ENCODE results near the gene SSH2. TPM values are rescaled to one million over a fixed set of nuclear protein-coding genes. Genes with fewer than 3 reads are reported as not detected.

Gene SSH2
- total RNA-seq, 6 donors from 2014 or later: 55.4 to 82.9 (median 67.8) TPM

DNA sequence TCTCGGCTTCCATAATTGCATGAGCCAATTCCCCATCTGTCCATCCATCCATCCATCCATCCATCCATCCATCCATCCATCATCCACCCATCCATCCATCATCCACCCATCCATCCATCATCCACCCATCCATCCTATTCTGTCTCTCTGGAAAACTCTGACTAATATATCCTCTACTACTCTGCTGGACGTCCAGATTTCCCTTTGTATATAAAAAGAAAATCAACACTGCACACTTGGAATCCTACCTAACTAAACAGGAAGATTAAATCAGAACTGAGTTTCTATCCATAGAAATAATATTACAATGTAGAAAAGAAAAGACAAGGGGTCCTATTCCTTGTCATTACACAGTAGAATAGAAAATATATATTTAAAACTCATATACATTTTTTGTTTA is 157.0 kb downstream of the SSH2 start:
- H3K27ac ChIP-seq: no peak overlapping the region
- H3K27me3 ChIP-seq: no peaks in the 10 kb centered on the region
- H3K9me3 ChIP-seq: no peaks in the 10 kb centered on the region
- no peak overlapping the region for H3K4me3 ChIP-seq
- DNase-seq (no peak), ATAC-seq (ENCODE audit: low FRiP score in 2 of 2) (no peak)
- H3K36me3 ChIP-seq: no peaks in the 10 kb centered on the region
- H3K4me1 ChIP-seq: peaks cover 0 to 3% (median under 1%) of the 10 kb centered on the region in 4 donors
- 75% methylated on average over 2 of the region's 2 CpGs for WGBS, 2 donors
- TF ChIP-seq POLR2A (IDR thresholded peaks at IDR 0.05): no peak
- TF ChIP-seq EP300 (IDR thresholded peaks at IDR 0.05): no peak

DNA sequence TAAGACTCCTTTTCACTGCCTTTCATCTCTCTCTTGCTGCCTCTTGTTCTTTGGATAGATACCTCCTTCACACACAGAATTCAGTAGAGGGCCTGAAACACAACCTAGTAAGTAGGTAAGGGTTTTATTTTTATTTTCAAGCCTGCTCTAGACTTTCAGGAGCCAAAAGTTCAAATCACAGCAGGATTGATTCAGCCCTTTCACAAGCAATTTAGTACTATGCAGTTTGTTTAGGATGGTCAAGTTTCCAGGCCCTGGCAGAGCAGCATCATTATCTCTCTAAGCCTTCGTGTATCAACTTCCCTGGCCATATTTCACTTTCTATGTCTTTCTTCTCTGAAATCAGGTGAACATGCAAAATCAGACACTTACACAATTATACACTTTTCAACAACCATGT is 158.5 kb downstream of the SSH2 start:
- no peak overlapping the region for H3K27ac ChIP-seq

DNA sequence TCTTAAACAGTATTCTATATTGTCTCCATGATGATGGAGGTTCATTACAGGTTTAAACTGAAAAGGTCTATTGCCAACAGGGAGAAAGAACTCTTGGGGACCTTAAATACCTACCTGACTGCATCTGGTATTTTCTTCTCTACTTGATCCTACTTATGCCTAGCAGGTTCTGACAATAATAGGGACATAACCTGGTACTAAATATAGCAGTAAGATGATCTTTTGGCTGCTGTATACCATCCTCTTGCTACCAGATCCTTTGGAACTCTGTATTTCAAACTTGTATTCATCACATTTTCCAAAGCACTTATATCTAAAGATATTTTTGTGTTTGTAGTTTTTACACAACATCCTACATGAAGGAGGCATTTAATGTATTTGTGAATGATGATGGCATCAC is 160.8 kb downstream of the SSH2 start:
- H3K27me3 ChIP-seq: no peaks in the 10 kb centered on the region
- H3K9me3 ChIP-seq: no peaks in the 10 kb centered on the region
- no peak for ATAC-seq (ENCODE audit: low FRiP score in 2 of 2)
- H3K4me3 ChIP-seq: no peak overlapping the region
- no peaks in the 10 kb centered on the region for H3K36me3 ChIP-seq
- TF ChIP-seq POLR2AphosphoS5 (IDR thresholded peaks at IDR 0.05) (no peak), POLR2A (IDR thresholded peaks at IDR 0.05) (no peak), EP300 (IDR thresholded peaks at IDR 0.05) (no peak)
- TF ChIP-seq, protein P1, sequence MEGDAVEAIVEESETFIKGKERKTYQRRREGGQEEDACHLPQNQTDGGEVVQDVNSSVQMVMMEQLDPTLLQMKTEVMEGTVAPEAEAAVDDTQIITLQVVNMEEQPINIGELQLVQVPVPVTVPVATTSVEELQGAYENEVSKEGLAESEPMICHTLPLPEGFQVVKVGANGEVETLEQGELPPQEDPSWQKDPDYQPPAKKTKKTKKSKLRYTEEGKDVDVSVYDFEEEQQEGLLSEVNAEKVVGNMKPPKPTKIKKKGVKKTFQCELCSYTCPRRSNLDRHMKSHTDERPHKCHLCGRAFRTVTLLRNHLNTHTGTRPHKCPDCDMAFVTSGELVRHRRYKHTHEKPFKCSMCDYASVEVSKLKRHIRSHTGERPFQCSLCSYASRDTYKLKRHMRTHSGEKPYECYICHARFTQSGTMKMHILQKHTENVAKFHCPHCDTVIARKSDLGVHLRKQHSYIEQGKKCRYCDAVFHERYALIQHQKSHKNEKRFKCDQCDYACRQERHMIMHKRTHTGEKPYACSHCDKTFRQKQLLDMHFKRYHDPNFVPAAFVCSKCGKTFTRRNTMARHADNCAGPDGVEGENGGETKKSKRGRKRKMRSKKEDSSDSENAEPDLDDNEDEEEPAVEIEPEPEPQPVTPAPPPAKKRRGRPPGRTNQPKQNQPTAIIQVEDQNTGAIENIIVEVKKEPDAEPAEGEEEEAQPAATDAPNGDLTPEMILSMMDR (IDR thresholded peaks at IDR 0.05): no peak
- no peak overlapping the region for H3K27ac ChIP-seq
- H3K4me1 ChIP-seq: no peaks in the 10 kb centered on the region
- no peak for DNase-seq

More for the DNA sequence above, 158.5 kb downstream of the SSH2 start:
- ATAC-seq (ENCODE audit: low FRiP score in 2 of 2) (no peak), DNase-seq (no peak)
- 85 to 94% methylated on average over 1 of the region's 1 CpG for WGBS, 2 donors
- no peaks in the 10 kb centered on the region for H3K4me1 ChIP-seq
- TF ChIP-seq POLR2A (IDR thresholded peaks at IDR 0.05) (no peak), EP300 (IDR thresholded peaks at IDR 0.05) (no peak), POLR2AphosphoS5 (IDR thresholded peaks at IDR 0.05) (no peak)
- TF ChIP-seq, protein P1 (IDR thresholded peaks at IDR 0.05): no peak
- no peaks in the 10 kb centered on the region for H3K27me3 ChIP-seq
- no peaks in the 10 kb centered on the region for H3K9me3 ChIP-seq
- no peaks in the 10 kb centered on the region for H3K36me3 ChIP-seq
- no peak overlapping the region for H3K4me3 ChIP-seq

DNA sequence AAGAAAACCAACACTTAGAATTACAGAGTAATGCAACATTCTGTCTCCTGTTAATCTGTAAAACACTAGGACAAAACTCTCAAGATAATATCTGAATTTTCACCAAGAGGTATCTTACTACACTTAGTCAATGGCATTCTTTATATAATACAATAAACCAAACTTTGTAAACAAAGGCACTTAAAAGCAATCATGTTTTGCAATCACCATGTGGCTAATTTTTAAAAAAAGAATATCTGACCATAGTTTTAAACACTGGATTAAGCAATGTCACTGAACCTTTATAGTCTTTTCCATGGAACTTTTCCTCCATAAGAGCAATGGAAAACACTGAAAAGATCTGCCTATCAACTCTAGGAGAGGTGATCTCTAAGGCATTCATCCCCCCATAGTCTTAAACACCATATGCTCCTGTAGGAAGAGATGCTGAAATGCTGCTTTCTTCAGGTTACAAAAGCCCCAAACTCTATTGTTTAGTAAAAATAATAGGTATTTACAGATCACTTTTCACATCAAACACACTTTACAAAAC is 163.2 kb downstream of the SSH2 start:
- Histone ChIP-seq H3K27ac (no peak overlapping the region), H3K27me3 (no peaks in the 10 kb centered on the region), H3K9me3 (no peaks in the 10 kb centered on the region), H3K4me3 (no peak overlapping the region), H3K36me3 (no peaks in the 10 kb centered on the region), H3K4me1 (peaks cover 0 to 4% (median 0%) of the 10 kb centered on the region in 4 donors)
- ATAC-seq (ENCODE audit: low FRiP score in 2 of 2): no peak
- TF ChIP-seq EP300 (IDR thresholded peaks at IDR 0.05) (no peak), POLR2A (IDR thresholded peaks at IDR 0.05) (no peak), POLR2AphosphoS5 (IDR thresholded peaks at IDR 0.05) (no peak)
- TF ChIP-seq, protein P1 (IDR thresholded peaks at IDR 0.05): no peak
- no peak for DNase-seq

DNA sequence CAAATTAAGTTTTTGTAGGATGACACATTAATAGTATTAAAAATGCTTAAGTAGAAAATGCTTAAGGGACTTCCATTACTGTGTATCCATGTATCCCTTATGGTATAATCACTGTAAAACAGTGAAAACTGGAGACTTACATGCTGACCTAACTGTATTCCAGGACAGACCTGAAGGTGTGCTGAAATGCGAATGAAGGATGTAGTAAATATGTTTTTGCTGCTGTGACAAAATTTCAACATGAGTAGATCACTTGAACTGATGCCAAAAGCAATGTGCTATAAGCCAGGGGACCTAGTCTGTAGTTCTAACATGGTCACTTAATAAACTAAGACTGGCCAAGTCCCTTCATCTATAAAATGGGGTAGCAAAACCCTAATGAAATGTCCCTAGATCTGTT is 165.3 kb downstream of the SSH2 start:
- Histone ChIP-seq H3K36me3 (no peaks in the 10 kb centered on the region), H3K4me3 (no peak overlapping the region), H3K4me1 (peaks cover 0 to 8% (median 0%) of the 10 kb centered on the region in 4 donors), H3K27me3 (no peaks in the 10 kb centered on the region), H3K9me3 (no peaks in the 10 kb centered on the region), H3K27ac (no peak overlapping the region)
- no peak for TF ChIP-seq POLR2A (IDR thresholded peaks at IDR 0.05)
- TF ChIP-seq, protein P1 (IDR thresholded peaks at IDR 0.05): no peak
- TF ChIP-seq POLR2AphosphoS5 (IDR thresholded peaks at IDR 0.05): no peak
- no peak for TF ChIP-seq EP300 (IDR thresholded peaks at IDR 0.05)
- ATAC-seq (ENCODE audit: low FRiP score in 2 of 2) (no peak), DNase-seq (no peak)
- 88 to 95% methylated on average over 1 of the region's 1 CpG for WGBS, 2 donors
